Testis (tissue), 2 donors: Measurements from ENCODE around the gene BNIPL.

ENCODE experiments used
- CTCF ChIP-seq, 3 experiments: fragments of 450-650 bp in 2 of 3; fragments of 200-600 bp in 1 of 3; sonication (generic) in 1 of 3; IDR thresholded peaks; one replicate each; pipeline ENCODE4 v1.5.1; 2016 to 2019; ENCODE audit warnings: antibody characterized with exemption in 3 of 3, mild to moderate bottlenecking in 2 of 3, moderate library complexity in 1 of 3
- POLR2A ChIP-seq: fragments of 450-650 bp; IDR thresholded peaks from one replicate; pipeline ENCODE4 v1.6.1; 2017; ENCODE audit warnings: antibody characterized with exemption, mild to moderate bottlenecking, moderate library complexity

DNA sequence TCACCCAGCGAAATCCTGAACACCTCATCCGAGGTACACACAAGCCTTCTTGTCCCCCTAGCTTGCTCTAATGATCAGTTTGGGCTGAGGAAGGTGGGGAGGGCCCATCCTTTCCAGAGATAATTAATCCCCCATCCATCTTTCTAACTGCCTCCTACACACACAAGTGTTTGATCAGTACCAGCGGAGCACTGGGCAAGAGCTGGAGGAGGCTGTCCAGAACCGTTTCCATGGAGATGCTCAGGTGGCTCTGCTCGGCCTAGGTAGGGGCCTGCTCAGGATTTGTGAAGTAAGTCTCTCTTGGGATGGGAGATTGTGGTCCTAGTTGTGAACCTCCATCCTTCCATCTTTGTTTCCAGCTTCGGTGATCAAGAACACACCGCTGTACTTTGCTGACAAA lies 48.5 kb upstream of the BNIPL start:
- TF ChIP-seq CTCF (IDR thresholded peaks at IDR 0.05), result no peak
- TF ChIP-seq POLR2A, result no peak
